Natural killer cell (primary cell): Measurements from ENCODE around the gene DHDDS. TPM values are rescaled to one million over a fixed set of nuclear protein-coding genes. Genes with fewer than 3 reads are reported as not detected.
A peak's percentile ranks its signal among the peaks of the same experiment; 100 is the strongest.

ENCODE experiments used
- ATAC-seq, 3 donors: fragments of 150-1000 bp in 2 of 3; fragments of 200-7000 bp in 1 of 3; cut with Tn5 transposase; 1 replicate in 1 of 3; 2 replicates in 2 of 3; pipeline ENCODE4 v1.10.0; 2021; ENCODE audit warnings: mild to moderate bottlenecking in 2 of 3, moderate library complexity in 2 of 3
- DNase-seq, 2 donors: peaks; one replicate each; pipeline versions ENCODE4 v3.0.0 to v3.0.0-alpha.2; 2013 to 2021; ENCODE audit warnings: mixed read lengths in 1 of 2
- H3K27ac ChIP-seq: one replicate; pipeline ENCODE4 v1.5.1; 2013; ENCODE audit warnings: mild to moderate bottlenecking, low read length
- H3K27me3 ChIP-seq: one replicate; pipeline ENCODE4 v1.6.1; 2013; ENCODE audit warnings: low read length; ENCODE audit not compliant: control insufficient read depth, insufficient read depth
- H3K36me3 ChIP-seq: one replicate; pipeline ENCODE4 v1.6.1; 2013; ENCODE audit warnings: low read length; ENCODE audit not compliant: control insufficient read depth, insufficient read depth
- H3K4me1 ChIP-seq: one replicate; pipeline ENCODE4 v1.6.1; 2013; ENCODE audit warnings: low read length; ENCODE audit not compliant: control insufficient read depth, insufficient read depth
- H3K4me3 ChIP-seq: one replicate; pipeline ENCODE4 v1.5.1; 2013; ENCODE audit warnings: low read length
- H3K9me3 ChIP-seq: one replicate; pipeline ENCODE4 v1.6.1; 2013; ENCODE audit warnings: low read length; ENCODE audit not compliant: control insufficient read depth, insufficient read depth
- H3K27ac Mint-ChIP-seq, 2 donors: one replicate each; pipeline ENCODE4 v1.8.0; 2022; ENCODE audit warnings: mild to moderate bottlenecking in 2 of 2, mixed read lengths in 2 of 2, moderate library complexity in 1 of 2
- H3K27me3 Mint-ChIP-seq, 2 donors: one replicate each; pipeline ENCODE4 v1.8.0; 2022; ENCODE audit warnings: low read depth in 2 of 2, mixed read lengths in 2 of 2
- H3K36me3 Mint-ChIP-seq: one replicate; pipeline ENCODE4 v1.8.0; 2022; ENCODE audit warnings: mixed read lengths
- H3K4me1 Mint-ChIP-seq, 2 donors: one replicate each; pipeline ENCODE4 v1.8.0; 2022; ENCODE audit warnings: mixed read lengths in 2 of 2
- H3K4me3 Mint-ChIP-seq: one replicate; pipeline ENCODE4 v1.8.0; 2022; ENCODE audit warnings: mild to moderate bottlenecking, moderate library complexity, mixed read lengths
- H3K9me3 Mint-ChIP-seq, 2 donors: one replicate each; pipeline ENCODE4 v1.8.0; 2022; ENCODE audit warnings: mixed read lengths in 2 of 2
- CTCF ChIP-seq: fragments of 200-600 bp; IDR thresholded peaks from one replicate; pipeline ENCODE4 v1.8.0; 2022; ENCODE audit warnings: antibody characterized with exemption
- WGBS: methylation state at CpG from one replicate; pipeline ENCODE4 v1.1.7; 2013; ENCODE audit warnings: missing lambda C conversion rate; ENCODE audit not compliant: insufficient coverage; 5-methylcytosine and 5-hydroxymethylcytosine counted together
- intact Hi-C: fragments of 100-400 bp; cut with micrococcal nuclease; formaldehyde crosslinking; loops from one replicate; pipeline ENCODE4 v1.14.2; 2022
- total RNA-seq, 4 donors: library from RNA; stranded (reverse); fragments of 120-200 nt in 1 of 4; gene quantifications; one replicate each; pipeline versions ENCODE4 v1.2.3 to v1.2.4, GENCODE V29; 2013 to 2022

DHDDS gene
- total RNA-seq, 3 donors from 2014 or later (not counting 1 experiment from before 2014, with no cell fraction given): 39.6 to 48.6 (median 43.4) TPM

GRCh38 chr1:26471498-26472319, 39.6 kb downstream of the DHDDS start:
- ATAC-seq: peak; percentile 5 to 9 (median 7)
- WGBS: under 1% methylated on average over 50 of the region's 52 CpGs
- peak; percentile 30 to 67 for DNase-seq
- peaks cover 28% of the 10 kb centered on the region for H3K4me1 ChIP-seq
- H3K27ac ChIP-seq: peak overlapping the region; percentile 83
- peaks cover 33% of the 10 kb centered on the region for H3K36me3 ChIP-seq
- H3K9me3 ChIP-seq: no peaks in the 10 kb centered on the region
- peak overlapping the region; percentile 60 for H3K4me3 ChIP-seq
- H3K27me3 Mint-ChIP-seq: no peaks in the 10 kb centered on the region
- peak overlapping the region; percentile 87 to 91 for H3K27ac Mint-ChIP-seq
- intact Hi-C loops: loop anchor here (2.0 to 5.0 kb wide), 2 partner anchors 39 to 193 kb away; partner anchors contain the start of gene DHDDS
- TF ChIP-seq CTCF: no peak
- H3K27me3 ChIP-seq: no peaks in the 10 kb centered on the region
- no peaks in the 10 kb centered on the region for H3K9me3 Mint-ChIP-seq
- peak overlapping the region; percentile 92 for H3K4me3 Mint-ChIP-seq
- peaks cover 37 to 44% of the 10 kb centered on the region in 2 donors for H3K4me1 Mint-ChIP-seq
- peaks cover 13% of the 10 kb centered on the region for H3K36me3 Mint-ChIP-seq

GRCh38 chr1:26472320-26472900, 40.3 kb downstream of the DHDDS start, which contains the start of gene HMGN2:
Gene HMGN2, plus strand, starts transcription at chr1:26472440. Its CDS starts 173 bp downstream, at chr1:26472613.
- intact Hi-C loops: loop anchor here (5.0 kb wide), 1 partner anchor 40 kb away; the partner anchor contains the start of gene DHDDS
- Mint-ChIP-seq H3K27ac (peak within 1 kb of the TSS; percentile 90 to 91), H3K4me3 (peak within 1 kb of the TSS; percentile 92), H3K27me3 (no peaks in the 10 kb centered on the region), H3K36me3 (peaks cover 8% of the 10 kb centered on the region), H3K4me1 (peaks cover 37 to 45% of the 10 kb centered on the region in 2 donors), H3K9me3 (no peaks in the 10 kb centered on the region)
- no peaks in the 10 kb centered on the region for H3K9me3 ChIP-seq
- under 1% methylated on average over 68 of the region's 69 CpGs for WGBS
- DNase-seq (peak; percentile 77 to 92), ATAC-seq (peak; percentile 55 to 69 (median 66))
- peak within 1 kb of the TSS; percentile 83 for H3K27ac ChIP-seq
- no peaks in the 10 kb centered on the region for H3K27me3 ChIP-seq
- peak within 1 kb of the TSS; percentile 60 for H3K4me3 ChIP-seq
- peaks cover 32% of the 10 kb centered on the region for H3K36me3 ChIP-seq
- H3K4me1 ChIP-seq: peaks cover 28% of the 10 kb centered on the region
- no peak for TF ChIP-seq CTCF

- intact Hi-C loops: loop anchor here (5.0 kb wide), 1 partner anchor 41 kb away; the partner anchor contains the start of gene DHDDS
- H3K27ac Mint-ChIP-seq: peak overlapping the region; percentile 90 to 91
- peak overlapping the region; percentile 83 for H3K27ac ChIP-seq
- no peaks in the 10 kb centered on the region for H3K27me3 ChIP-seq
- peaks cover 28% of the 10 kb centered on the region for H3K4me1 ChIP-seq
- H3K9me3 Mint-ChIP-seq: no peaks in the 10 kb centered on the region
- H3K4me3 ChIP-seq: peak overlapping the region; percentile 60
- peaks cover 37 to 45% of the 10 kb centered on the region in 2 donors for H3K4me1 Mint-ChIP-seq
- H3K27me3 Mint-ChIP-seq: no peaks in the 10 kb centered on the region
- peak; percentile 94 to 98 for DNase-seq
- peak; percentile 86 to 96 (median 87) for ATAC-seq
- H3K36me3 Mint-ChIP-seq: peaks cover 7% of the 10 kb centered on the region
- peak overlapping the region; percentile 89 for H3K4me3 Mint-ChIP-seq
- no peak for TF ChIP-seq CTCF
- H3K36me3 ChIP-seq: peaks cover 36% of the 10 kb centered on the region
- no peaks in the 10 kb centered on the region for H3K9me3 ChIP-seq
- 3% methylated on average over 67 of the region's 71 CpGs for WGBS
These were observed 41.1 kb downstream of the DHDDS start for GRCh38 chr1:26472901-26473845.
